NCI-H128 (cell line): ENCODE data around the gene SNX27.
"Not testable (repeated sequence)": the region's sequence is repeated elsewhere in the genome, so short reads cannot be mapped to it uniquely, and the experiment has no call there.

Experiments
- DNase-seq: peaks from one replicate; lab custom pipeline; 2025; ENCODE audit not compliant: unreplicated experiment; lab: John Stamatoyannopoulos, UW

The SNX27 gene

GRCh38 chr1:151638074-151638775 is 26.4 kb downstream of the SNX27 start:
- DNase-seq: no peak

- DNase-seq: no peak
Observed at GRCh38 chr1:151638812-151639211, 27.0 kb downstream of the SNX27 start.

GRCh38 chr1:151639466-151639865 is 27.6 kb downstream of the SNX27 start:
- DNase-seq: no peak

- DNase-seq: no peak
Observed at GRCh38 chr1:151641229-151641628, 29.4 kb downstream of the SNX27 start.

GRCh38 chr1:151643085-151643484 is 31.2 kb downstream of the SNX27 start:
- DNase-seq: not testable (repeated sequence)

GRCh38 chr1:151644001-151644400 is 32.2 kb downstream of the SNX27 start:
- no peak for DNase-seq

GRCh38 chr1:151653397-151653796 is 41.5 kb downstream of the SNX27 start:
- DNase-seq: no peak

- no peak for DNase-seq
Observed at GRCh38 chr1:151655371-151655770, 43.5 kb downstream of the SNX27 start.

GRCh38 chr1:151661751-151662150 is 49.9 kb downstream of the SNX27 start:
- no peak for DNase-seq

GRCh38 chr1:151668090-151668489 is 56.2 kb downstream of the SNX27 start:
- DNase-seq: no peak

- DNase-seq: not testable (repeated sequence)
Observed at GRCh38 chr1:151670036-151670675, 58.3 kb downstream of the SNX27 start.

GRCh38 chr1:151673407-151673806 is 61.6 kb downstream of the SNX27 start:
- no peak for DNase-seq

- no peak for DNase-seq
Observed at GRCh38 chr1:151680391-151680790, 68.5 kb downstream of the SNX27 start.

GRCh38 chr1:151680826-151681225 is 69.0 kb downstream of the SNX27 start:
- DNase-seq: no peak

- no peak for DNase-seq
Observed at GRCh38 chr1:151681923-151682322, 70.1 kb downstream of the SNX27 start.

- not testable (repeated sequence) for DNase-seq
Observed at GRCh38 chr1:151682901-151683300, 71.1 kb downstream of the SNX27 start.

GRCh38 chr1:151684128-151684527 is 72.3 kb downstream of the SNX27 start:
- DNase-seq: no peak

GRCh38 chr1:151686561-151686960 is 74.7 kb downstream of the SNX27 start:
- no peak for DNase-seq

GRCh38 chr1:151689494-151689893 is 77.6 kb downstream of the SNX27 start:
- no peak for DNase-seq

GRCh38 chr1:151692226-151692625 is 80.4 kb downstream of the SNX27 start:
- DNase-seq: no peak

GRCh38 chr1:151693057-151693651 is 81.3 kb downstream of the SNX27 start:
- peak; percentile 26 for DNase-seq

GRCh38 chr1:151701515-151701914 is 89.7 kb downstream of the SNX27 start:
- no peak for DNase-seq
